HG03135 (cell line): ENCODE data around the gene GNAO1.

Source experiments
- ATAC-seq: cut with Tn5 transposase; IDR thresholded peaks from one replicate; pipeline ENCODE4 v1.9.1; 2021; ENCODE audit warnings: mild to moderate bottlenecking, moderate library complexity; ENCODE audit not compliant: unreplicated experiment

Gene GNAO1

GRCh38 chr16:56328276-56329022, 137.2 kb downstream of the GNAO1 start:
- ATAC-seq, result no peak

DNA sequence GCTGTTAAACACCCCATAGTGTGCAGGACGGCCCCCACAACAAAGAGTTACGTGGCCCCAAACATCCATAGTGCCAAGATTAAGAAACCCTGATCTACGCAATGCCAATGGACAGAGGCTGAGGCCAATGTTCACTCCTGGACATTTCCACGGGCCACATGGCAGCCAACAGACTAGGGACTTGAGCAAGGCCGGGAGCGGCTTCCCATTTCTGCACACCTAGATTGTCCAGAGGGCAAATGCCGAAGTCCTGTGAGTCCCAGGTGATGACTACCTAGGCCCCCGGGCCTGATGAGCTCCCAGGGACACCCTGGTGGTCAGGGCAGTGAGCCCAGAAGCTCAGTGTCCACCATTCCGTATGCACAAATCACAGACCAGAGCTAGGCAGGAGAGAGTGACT, 138.6 kb downstream of the GNAO1 start:
- no peak for ATAC-seq

GRCh38 chr16:56330476-56330875, 139.2 kb downstream of the GNAO1 start:
- ATAC-seq, result no peak

DNA sequence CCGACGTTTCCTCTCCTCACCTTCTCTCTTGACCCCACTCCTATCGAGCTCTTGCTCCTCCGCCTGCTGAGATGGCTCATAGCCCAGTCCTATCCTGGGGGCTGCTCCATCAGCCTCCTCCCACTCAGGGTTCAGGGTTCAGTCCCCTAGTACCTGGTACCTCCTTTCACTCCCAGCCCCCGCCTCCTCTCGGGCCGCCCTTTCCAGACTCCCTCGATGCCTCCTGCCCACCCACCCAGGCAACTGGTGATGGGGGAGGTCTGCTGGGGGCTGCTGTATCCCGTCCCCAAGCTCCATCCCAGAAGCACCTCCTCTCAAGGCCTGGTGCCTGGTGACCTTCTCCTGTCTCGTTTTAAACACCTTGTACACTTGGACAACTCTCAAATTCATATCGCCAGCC, 140.1 kb downstream of the GNAO1 start:
- ATAC-seq, result no peak

GRCh38 chr16:56331915-56332314, 140.6 kb downstream of the GNAO1 start:
- ATAC-seq, result no peak

DNA sequence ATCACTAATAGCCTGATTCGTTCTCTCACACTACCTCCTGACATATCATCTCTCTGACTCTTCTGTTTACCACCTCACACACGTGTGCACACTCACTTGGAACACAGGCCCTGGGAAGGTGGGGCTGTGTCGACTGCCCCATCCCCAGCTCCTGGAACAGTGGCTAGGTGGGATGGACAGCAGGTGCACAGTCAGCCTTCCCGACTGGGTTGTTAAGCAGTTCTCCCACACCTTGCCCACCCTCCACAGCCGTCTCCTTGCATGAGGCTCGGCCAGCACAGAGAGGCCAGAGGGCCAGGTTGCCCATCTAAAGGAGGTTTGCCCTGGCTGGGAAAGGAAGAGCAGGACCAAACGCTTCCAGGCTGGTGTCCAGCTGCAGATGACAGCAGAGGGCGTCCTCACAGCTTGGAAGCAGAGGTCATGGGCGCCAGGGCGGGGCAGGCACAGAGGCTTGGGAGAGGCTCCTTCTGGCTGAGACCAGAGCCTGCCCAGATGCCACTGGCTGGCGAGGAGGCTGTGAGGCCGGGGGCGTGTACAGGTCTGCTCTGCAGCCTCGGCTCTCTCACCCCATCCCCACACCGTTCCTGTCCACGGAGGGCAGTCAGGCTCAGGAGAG, 141.3 kb downstream of the GNAO1 start:
- no peak for ATAC-seq

DNA sequence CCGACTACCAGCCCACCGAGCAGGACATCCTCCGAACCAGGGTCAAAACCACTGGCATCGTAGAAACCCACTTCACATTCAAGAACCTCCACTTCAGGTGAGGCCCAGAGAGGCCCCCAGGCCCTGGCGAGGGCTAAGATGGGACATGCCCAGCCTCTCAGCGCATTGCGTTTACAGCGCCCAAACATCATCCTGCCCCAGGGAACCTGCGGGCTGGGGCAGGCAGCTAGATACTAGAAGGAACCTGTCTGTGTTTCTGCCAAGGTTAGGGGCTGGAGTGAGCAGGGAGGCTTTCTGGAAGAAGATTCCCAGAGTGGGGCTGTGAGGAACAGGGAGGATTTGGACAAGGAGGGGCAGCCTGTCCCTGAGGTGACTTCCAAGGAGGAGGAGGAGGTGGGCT, 143.5 kb downstream of the GNAO1 start:
- ATAC-seq, result no peak

- no peak for ATAC-seq
Measured at GRCh38 chr16:56336071-56336688, 144.9 kb downstream of the GNAO1 start.

DNA sequence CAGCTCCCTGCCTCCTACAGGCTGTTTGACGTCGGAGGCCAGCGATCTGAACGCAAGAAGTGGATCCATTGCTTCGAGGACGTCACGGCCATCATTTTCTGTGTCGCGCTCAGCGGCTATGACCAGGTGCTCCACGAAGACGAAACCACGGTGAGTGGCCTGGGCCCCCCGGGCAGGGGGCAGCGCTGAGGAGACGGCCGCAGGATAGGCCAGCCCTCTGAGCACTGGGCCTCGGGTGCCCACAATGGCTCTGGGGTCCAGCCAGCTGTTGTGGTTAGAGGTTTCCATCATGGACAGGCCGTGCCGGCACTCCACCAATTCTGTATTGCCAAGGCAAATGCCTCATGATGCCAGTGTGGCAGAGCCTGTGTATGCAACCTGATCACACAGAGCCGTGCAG, 145.4 kb downstream of the GNAO1 start:
- ATAC-seq, result no peak

- ATAC-seq, result no peak
Measured at GRCh38 chr16:56337131-56337857, 146.0 kb downstream of the GNAO1 start.

DNA sequence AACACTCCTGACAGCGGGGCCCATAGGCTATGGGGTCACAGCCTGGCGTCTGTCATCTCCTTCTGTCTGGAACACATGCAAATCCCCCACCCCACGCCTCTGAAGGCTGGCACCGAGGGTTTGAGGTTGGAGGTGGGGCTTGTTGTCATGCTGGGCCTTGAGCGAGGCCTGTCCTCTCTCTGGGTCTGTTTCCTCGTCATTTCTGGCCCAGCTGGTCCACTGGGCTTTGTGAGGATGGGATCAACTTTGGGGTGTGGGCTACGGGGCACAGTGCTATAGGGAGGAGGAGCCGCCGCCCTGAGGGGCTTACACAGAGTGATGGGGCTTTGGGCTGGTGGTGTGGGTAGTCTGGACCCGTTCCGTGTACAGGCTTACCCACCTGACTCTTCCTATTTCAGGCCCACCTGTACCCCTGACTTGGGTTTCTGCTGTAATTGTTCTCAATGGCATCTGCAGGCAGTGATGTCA, 146.6 kb downstream of the GNAO1 start:
- ATAC-seq, result no peak

DNA sequence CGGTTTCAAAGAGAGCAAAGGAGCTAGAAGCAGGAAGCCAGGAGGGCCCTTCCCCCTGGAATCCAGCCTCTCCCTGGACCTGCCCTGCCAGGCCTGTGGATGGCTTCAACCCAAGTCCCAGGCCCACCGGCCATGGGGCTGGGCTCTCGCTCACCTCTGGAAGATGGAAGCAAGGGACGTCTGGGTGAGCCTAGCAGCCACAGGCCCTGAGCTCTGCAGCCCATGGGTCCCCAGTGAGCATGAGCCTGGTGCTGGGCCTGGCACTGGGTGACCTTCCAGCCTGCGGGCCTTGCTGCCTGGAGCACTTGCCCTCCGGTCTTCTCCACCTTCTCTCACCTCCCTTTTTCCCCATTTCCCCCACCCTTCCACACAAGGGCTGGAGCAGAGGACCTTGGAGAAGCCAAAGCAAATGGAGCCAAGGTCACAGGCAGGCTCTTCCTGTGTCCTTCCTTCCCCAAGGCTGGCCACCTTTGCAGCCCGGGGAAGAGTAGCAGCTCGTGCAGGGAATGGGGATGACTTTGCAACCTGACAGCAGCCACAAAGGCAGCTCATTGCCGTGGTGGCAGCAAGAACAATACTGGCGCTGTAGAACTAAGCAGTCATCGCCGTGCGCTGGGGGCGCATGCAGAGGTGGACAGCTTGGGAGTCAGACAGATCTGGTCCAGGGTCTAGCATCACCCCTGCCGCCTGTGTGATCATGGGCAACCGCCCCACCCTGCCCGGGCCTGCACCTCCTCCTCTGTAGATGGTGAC, 147.5 kb downstream of the GNAO1 start:
- no peak for ATAC-seq

- ATAC-seq, result no peak
Measured at GRCh38 chr16:56339431-56340195, 148.3 kb downstream of the GNAO1 start.

- ATAC-seq, result no peak
Measured at GRCh38 chr16:56340416-56340815, 149.1 kb downstream of the GNAO1 start.

GRCh38 chr16:56340864-56341365, 149.6 kb downstream of the GNAO1 start:
- ATAC-seq, result no peak

DNA sequence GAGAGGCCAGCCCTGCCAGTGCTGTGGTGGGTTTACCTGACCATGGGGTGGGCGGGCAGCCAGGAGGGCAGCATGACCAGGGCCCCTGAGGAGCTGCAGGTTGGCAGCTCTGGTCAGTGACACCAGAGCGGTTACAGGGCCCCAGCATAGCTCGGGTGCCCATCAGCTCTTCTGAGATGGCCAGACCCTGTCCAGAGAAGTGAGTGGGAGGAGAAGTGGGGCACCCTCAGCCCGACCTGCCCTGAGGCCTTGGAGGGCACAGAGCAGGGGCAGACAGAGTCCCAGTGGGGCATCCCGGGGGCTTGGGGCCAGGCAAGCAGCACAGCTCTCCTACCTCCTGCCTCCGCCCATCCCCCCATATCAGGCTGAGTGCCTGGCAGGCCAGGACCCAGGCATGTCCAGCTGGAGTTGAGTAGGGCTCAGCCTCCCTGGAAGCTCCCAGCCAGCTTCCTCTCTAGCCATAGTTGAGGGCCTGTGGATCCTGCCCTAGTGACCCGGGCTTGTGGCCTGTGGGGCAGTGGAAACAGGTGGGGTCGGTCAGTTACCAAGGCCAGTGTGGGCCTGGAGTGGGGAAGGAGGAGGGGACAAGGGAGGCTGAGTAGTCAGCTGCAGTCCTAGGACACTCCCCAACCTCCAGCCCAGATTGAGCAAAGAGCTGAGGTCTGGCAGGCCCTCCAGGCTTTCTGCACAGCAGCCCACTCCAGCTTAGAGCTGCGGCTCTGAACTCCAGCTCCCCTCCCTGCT, 150.5 kb downstream of the GNAO1 start:
- no peak for ATAC-seq

DNA sequence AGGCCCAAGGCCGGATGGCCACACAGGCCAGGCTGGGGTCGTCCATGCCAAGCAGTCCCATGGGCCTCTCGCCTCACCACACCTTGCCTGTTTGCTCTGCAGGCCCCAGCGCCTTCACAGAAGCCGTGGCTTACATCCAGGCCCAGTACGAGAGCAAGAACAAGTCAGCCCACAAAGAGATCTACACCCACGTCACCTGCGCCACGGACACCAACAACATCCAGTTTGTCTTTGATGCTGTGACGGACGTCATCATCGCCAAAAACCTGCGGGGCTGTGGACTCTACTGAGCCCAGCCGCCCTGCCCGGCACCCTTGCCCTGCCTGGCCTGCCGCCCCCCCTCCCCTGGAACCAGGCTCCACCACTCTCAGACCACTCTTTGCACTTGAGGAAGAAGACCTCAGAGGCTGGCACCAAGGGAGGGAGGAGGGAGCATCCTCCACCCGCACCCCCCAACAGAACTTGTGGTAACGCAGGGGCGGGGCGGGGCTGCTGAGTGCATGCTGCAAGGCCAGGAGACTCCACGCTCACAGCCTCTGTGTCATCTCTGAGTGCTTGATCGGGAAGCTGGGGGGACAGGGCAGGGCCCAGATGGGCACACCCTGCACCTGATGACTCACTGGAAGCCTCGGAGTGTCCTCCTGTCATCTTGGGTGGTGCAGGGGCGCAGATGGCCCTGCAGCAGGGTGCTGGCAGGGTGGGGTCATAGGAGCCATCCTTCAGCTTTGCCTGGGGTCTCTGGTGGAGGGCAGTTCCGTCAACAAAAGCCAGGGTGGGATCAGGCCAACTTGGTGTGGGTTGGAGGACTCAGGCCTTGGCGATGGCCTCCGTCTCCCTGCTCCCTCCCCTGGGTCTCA, 152.6 kb downstream of the GNAO1 start:
- no peak for ATAC-seq
